HG03342 (cell line): Measurements from ENCODE around the gene PLA2G6.
"Not testable (repeated sequence)": the region's sequence is repeated elsewhere in the genome, so short reads cannot be mapped to it uniquely, and the experiment has no call there.

ENCODE experiments used
- ATAC-seq: cut with Tn5 transposase; IDR thresholded peaks from one replicate; pipeline ENCODE4 v1.9.1; 2021; ENCODE audit warnings: mild to moderate bottlenecking, moderate library complexity; ENCODE audit not compliant: unreplicated experiment

PLA2G6 gene

DNA sequence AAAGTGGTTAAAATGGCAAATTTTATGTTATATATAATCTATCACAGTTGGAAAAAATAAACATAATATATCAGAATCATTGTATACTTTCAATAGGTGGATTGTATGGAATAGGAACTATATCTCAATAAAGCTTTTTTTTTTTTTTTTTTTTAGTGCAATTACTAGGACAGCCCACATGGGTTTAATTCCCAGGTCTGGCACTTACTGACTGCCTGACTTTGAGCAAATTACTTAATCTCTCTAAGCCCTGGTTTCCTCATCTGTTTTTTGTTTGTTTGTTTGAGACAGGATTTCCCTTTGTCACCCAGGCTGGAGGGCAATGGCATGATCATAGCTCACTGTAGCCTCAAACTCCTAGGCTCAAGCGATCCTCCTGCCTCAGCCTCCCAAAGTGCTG lies 45.0 kb downstream of the PLA2G6 start:
- ATAC-seq = no peak

- no peak for ATAC-seq
Measured at GRCh38 chr22:38135133-38135706, 46.4 kb downstream of the PLA2G6 start.

- no peak for ATAC-seq
Measured at GRCh38 chr22:38133331-38133730, 48.3 kb downstream of the PLA2G6 start.

DNA sequence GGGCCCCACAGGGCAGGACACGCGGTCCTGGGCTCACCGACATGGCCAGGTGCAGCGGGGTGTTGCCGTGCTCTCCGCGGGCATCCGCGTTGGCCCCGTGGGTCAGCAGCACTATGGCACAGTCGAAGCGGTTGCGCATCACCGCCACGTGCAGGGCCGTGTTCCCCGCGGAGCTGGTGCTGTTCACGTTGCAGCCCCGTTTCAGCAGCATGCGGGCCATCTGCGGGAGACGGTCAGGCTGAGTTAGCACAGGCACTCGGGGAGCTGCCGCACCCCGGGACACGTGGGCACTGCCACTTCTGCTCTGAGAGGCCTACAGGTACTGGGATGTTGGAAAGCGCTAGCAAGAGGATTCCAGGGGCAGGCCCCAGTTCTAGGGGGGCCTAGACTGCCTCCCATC lies 48.8 kb downstream of the PLA2G6 start:
- ATAC-seq = no peak

GRCh38 chr22:38132136-38132535 lies 49.5 kb downstream of the PLA2G6 start:
- no peak for ATAC-seq

DNA sequence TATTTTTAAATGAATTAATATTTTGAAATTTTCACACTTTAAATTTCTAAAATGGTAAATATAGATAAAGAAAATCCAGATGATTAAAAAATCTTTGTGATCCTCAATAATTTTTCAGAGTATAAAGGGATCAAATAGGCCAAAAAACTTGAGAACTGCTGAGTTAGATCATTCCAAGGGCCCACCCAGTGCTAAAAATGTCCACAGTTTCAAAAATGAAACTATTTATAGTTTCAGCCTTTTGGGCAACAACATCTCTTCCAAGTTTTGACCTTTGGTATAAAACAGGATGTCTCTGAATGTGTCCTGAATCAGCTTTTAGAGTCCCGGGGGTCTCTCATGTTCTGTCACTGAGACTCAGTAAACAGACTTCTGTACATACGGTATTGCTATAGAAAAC lies 50.2 kb downstream of the PLA2G6 start:
- ATAC-seq = no peak

DNA sequence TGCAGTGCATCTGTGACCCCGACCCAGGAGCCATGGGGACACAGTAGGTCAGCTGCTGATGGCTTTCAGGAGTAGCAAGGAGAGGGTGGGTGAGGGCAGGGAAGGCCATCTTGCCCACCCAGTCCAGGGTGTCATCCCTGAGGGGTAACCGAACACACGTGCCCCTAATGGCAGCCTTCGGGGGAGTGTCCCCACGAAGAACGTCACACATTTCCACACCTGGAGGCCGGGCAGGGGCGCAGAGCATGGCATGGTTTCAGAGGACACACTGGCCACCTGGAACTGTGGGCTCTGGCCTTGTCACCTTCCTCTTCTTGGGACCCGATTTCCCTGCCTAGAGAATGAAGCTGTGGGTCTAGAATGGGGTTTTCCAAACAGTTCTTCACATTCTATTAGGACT lies 51.8 kb downstream of the PLA2G6 start:
- no peak for ATAC-seq

DNA sequence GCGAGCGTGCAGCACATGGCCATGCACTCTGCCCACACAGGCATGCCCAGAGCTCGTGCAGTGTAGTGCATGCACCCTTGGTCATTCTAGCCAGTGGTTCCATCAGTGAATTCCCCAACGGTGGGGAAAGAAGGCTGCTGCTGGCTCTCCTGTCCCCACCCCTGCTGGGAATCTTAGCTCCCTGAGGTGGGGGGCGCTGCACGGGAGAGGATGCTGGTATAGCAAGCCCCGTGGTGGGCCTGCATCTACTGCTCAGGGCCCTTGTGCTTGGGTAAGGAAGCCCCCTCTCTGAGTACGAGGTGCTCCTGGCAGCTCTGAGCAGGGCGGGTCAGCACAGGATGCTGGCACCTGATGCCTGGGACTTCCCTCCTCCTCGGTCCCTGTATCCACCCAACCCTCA lies 52.6 kb downstream of the PLA2G6 start:
- no peak for ATAC-seq

DNA sequence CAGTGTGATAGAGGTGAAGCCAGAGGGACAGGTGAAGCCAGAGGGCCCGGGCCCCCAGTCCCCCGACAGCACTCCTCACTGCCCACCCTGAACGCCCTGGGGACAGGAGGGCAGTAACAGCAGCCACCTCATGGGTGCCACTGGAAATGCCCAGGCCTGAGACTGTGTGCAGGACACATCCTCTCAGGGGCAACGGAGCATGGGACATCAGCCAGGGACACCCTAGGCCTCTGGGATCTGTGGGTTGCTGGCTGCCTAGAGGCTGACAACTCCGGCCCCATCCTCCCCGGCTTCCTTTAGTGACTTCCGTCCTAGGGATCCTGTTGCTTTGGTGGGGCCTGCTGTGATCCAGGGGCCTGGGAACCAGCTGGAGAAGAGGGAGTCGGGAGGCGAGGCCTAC lies 53.8 kb downstream of the PLA2G6 start:
- no peak for ATAC-seq

DNA sequence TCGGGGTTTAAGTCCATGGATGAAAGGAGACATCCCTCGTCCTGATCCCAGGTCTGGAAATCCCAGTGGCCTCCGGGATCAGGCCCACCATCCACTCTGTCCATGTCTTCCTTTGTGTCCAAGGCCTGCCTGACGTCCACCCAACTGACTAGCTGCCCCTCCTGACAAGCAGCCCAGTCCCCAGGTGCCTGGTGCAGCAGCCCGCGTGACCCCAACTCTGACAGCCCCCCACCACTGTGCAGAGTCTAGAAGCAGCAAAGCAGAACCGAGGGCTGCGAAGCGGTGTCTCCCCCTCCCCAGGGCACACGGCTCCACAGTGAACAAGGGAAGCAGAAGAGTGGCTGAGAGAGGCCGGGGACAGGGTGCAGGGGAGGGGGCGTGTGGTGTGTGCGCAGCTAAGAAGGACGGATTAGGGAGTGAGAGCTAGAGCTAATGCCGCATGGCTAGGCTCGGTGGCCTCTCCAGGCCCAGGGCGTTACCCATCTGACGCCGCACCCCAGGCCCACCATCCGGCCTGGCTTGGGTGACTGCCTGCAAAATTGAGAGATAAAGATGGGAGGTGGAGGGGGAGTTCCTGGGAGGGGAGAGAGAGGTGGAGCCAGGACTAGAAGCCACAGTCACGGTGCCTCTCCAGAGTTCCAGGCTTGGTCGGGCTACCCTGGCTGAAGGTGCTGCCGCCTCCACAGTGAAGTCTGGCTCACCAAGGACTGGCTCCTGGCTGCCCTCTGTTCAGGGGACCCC lies 54.5 kb downstream of the PLA2G6 start:
- ATAC-seq = no peak

DNA sequence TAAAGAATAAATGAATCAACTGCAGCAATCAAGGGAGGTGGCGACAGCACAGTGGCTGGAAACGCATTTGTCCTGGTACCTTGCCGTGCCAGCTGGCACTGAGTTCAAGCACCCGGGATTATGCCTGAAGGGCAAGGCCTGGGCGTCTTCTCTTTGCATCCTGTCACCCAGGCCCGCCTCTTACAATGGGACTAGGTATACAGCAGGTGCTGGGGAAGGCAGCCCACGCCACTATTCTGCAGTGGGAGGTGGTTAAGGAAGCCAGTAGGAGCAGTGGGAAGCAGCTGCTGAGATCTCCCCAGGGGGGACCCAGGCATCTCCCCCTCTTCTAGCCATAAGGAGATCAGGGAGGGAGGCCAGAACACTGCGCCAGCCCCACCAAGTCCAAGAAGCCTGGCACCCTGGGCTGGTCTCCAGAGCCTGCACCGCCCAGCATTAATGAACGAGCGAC lies 55.9 kb downstream of the PLA2G6 start:
- ATAC-seq = no peak

GRCh38 chr22:38125038-38125610 lies 56.5 kb downstream of the PLA2G6 start:
- no peak for ATAC-seq

DNA sequence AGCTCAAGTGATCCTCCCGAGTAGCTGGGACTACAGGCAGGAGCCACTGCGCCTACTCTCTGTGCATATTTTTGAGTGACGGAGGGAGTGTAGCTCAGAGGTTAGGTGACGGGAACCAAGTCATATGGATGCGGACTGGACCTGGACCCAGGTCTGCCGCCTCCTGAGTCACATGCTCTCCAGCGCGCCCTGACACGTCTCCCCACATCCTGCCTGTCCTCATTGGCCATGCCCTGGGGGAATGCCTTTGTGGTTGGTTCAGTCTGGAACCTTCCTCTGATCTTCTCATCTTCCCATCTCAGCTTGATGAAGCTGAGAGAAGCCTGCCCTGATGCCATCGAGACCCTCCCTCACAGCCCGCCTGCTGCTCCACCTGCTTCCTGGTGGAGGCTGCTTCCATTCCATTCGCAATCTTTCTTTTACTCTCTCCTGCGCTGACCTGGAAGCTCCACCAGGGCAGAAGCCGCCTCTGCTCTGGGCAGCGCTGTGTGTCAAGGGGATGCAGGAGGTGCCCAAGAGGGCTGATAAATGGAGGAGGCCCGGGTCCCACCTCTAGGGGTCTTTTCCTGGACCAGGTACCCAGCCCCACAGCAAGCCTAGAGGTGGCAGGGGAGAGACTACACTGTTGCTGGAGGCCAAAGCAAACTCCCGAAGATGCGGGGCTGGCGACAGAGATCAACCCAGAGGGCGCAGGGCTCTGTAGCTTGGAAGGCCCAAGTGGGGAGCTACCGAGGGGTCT lies 57.2 kb downstream of the PLA2G6 start:
- no peak for ATAC-seq

GRCh38 chr22:38122616-38123015 lies 59.0 kb downstream of the PLA2G6 start:
- ATAC-seq = no peak

- no peak for ATAC-seq
Measured at GRCh38 chr22:38120359-38121110, 61.1 kb downstream of the PLA2G6 start.

GRCh38 chr22:38118747-38119146 lies 62.9 kb downstream of the PLA2G6 start:
- not testable (repeated sequence) for ATAC-seq

DNA sequence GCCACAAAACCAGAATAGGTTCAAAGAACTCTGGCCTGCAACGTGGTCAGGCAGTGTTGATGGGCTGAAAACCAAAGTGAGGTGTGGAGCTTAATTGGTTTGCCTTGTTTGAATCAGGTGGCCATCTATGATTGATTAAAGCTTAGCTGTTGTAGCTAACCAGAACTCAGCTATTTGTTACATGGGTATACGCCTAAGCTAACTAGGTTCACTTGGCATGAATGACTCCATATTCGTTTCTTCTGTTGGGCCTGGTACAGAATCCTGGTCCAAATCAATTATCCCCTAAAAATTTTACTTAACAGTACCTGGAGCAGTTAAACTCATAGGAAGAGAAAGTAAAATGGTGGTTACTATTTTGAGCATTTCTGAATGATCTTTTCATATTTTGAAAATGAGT lies 63.4 kb downstream of the PLA2G6 start:
- no peak for ATAC-seq

- ATAC-seq = not testable (repeated sequence)
Measured at GRCh38 chr22:38117556-38117955, 64.1 kb downstream of the PLA2G6 start.

DNA sequence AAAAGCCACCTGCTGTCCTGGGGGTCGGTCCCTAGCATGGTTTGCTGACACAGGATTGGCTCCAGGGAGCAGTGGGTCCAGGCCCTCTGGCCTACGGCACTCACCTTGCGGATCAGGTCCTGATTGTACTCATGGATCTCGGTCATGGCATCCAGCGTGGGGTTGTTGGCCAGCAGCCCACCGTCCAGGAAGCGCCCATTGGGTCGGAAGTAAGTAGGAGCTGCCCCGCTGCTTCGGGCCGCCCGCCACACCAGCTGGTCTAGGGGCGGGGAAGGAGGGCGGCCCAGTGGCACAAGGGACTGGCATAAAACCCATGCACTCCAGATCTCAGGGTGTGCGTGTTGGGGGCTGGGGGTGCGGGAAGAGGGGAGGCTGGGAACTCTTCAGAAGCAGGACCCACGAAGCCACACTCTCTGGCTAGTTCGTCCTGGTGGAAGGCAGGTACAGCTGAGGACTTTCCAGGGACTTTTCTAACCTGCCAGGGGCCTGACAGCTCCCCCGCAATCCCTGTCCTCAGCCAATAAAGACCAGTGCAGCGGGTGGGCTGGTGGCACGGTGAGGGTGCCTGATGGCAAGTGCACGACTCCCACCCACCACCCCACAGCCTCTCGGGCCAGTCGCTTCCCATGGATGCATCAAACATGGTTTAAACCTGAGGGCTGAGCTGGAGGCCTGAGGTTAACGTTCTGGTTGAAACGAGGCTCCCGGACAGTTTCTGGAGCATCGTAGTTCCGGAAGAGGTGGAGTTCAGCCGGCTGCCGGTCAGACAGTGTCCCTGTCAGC lies 66.0 kb downstream of the PLA2G6 start:
- no peak for ATAC-seq
